DMS153 treated with DMSO at 0.1 percent for 48 hours (cell line): ENCODE results near the gene TXNL4A.

ENCODE experiments used
- DNase-seq: peaks from one replicate; lab custom pipeline; 2025; ENCODE audit not compliant: unreplicated experiment; lab: John Stamatoyannopoulos, UW

Gene TXNL4A

DNA sequence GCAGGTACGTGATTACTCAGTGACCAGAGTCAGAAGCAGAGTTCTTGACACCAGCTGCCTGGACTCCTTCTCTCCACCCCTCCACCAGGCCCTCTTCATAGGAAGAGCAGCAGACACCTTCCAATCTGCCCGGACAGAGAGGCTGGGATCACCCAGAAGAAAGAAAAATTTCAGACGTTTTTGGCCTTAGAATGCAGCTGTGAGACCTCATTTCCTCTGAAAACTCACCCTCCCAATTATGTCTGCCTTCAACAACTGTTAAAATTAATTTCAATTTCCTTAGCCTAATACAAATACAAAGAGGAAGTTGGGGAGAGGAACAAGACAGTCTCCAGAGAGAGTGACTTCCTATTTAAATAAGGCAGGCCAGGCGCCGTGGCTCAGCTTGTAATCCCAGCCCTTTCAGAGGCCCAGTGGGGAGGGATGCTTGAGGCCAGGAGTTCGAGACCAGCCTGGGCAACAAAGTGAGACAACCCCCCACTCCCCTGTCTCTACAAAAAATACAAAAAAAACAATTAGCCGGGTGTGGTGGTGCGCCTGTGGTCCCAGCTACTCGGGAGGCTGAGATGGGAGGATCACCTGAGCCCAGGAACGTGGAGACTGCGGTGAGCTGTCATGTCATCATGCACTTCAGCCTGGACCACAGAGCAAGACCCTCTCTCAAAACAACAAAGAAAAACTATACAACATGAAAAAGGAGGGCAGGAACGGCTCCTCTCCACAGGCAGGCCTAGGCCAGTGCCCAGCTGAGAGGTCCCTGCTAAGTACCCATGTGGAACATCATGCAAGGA is 38.5 kb downstream of the TXNL4A start:
- no peak for DNase-seq

DNA sequence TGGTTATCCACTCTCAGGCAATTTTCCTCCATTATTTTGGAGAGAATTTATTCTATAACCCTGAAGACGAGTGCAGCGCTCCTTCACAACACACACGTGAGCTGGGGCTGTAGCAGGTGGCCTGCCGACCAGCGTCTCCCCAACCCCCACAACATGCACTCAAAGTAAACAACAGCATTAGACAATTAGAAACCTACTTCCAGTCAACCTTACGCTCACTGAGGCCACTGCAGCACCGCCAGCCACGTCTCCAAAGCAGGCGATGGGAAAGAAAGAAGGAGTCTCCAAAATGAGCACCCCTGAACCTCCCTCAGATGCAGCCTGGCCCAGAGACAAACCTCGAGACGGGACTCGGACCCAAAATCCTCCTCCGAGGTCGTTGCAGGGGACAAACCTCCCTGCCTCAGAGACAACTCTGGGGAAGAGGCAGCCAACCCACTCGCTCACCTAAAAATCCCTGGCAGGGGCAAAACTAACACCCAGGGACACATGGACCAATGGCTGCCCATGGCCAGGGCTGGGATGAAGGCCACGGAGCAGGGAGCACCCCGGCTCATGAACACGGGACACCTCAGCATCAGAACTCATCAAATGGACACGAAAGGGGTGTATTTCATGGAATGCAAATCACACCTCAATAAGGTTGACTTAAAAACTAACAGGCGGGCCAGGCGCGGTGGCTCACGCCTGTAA is 39.5 kb downstream of the TXNL4A start:
- DNase-seq: no peak

DNA sequence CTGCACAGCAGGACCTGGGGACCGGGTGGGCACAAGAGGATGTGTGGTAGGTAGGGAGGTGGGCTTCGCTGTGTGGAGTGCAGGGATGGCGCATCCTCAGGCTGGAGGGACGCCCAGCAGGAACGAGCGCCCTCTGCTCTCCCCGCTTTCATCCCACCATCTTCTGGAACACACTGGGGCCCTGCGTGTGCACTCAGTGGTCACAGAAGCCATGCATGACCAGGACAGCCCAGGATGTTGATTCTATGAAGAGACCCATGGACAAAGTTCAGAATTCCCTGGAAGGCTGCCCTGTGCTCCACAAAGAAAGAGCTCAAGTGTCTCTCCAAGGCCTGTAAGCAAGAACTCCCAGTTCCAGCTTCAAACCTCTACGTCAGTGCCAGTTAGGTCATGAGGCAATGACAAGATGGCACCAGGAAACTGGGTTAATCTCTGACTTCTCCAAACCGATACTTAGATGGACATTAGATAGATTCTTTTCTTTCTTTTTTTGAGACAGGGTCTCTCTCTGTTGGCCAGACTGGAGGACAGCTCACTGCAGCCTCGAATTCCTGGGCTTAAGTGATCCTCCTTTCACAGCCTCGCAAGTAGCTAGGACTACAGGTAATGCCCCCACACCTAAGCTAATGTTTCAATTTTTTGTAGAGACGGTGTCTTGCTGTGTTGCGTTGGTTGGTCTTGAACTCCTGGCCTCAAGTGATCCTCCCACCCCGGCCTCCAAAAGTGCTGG is 40.3 kb downstream of the TXNL4A start:
- no peak for DNase-seq

DNA sequence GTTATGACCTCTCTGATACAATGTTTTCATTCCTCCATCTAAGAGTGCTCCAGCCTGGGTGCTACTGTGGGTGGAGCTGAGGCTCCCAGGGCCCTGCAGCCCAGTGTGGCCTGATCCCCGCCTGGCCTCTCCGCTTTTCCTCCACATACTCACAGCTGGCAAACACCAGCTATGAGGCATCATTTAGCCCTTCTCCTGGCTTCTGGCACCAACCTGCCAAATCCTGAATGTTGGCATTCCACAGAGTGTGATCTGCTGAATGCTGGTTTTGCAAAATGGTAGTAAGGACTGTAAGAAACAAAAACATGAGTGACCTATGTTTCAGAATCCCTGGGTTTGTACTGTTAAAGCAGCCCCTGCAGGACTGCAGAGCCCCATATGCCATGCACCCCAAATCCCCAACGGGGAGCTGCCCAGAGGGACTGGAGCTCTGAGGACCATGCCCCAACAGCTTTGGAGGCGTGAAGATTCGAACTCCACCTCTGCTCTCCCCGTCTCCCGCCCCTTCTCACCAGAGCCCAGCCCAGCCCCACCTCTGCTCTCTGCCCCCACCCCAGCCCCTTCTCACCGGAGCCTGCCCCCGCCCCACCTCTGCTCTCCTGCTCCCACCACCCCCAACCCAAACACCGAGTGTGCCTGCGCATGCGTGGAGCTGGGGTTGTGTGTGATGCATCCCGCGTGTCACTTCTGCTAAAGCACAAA is 41.2 kb downstream of the TXNL4A start:
- DNase-seq: no peak

DNA sequence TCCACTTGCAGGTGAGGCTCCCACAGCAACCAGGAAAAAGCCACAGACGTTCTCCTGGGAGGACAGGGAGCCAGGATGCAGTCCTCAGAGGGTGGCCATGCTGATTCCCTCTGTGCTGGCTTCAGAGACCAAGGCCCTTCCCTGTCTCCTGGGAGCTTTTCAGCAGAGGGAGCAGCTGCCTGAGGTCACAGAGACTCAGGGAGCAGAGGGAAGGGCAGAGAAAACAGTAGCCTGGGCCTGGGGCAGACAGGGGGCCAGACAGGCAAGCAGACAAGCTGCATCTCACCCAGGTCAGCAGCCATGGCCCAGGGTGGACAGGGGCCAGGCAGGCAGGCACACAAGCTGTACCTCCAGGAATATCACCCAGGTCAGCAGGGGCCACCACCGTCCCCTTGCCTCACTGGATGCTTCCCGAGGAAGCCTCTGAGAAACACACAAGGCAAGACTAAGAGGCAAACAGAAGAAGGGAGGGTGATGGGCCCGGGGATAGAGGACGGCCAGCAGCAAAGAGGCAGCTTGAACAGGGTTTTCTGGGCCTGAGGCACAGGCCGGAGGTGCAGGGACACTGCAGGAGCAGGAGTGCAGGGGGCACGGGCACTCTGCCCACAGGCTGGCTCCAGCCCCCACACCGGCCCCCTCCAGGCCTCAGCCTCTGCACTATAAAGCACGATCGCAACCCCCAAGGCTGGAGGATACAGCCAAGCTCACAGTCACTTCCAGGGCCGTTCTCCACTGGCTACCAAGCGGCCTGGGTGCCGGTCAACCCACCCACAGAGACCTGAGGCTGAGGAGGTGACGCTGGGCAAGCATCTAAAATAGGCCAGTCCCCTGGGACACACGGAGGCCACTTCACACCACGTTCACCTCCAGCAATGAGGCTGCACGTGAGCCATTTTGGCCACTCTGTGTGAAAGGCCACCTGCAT is 43.0 kb downstream of the TXNL4A start:
- no peak for DNase-seq

DNA sequence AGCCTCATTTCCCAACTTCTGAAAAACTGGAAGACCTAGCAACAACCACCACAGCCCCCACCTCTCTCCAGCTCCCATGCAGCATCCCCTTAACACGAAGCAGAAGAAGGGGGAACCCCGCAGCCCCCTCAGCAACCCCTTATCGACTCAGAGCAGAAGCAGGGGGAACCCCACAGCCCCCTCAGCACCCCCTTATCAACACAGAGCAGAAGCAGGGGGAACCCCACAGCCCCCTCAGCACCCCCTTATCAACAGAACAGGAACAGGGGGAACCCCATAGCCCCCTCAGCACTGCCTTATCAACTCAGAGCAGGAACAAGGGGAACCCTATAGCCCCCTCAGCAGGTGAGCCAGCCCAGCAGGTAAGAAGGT is 43.6 kb downstream of the TXNL4A start:
- no peak for DNase-seq

DNA sequence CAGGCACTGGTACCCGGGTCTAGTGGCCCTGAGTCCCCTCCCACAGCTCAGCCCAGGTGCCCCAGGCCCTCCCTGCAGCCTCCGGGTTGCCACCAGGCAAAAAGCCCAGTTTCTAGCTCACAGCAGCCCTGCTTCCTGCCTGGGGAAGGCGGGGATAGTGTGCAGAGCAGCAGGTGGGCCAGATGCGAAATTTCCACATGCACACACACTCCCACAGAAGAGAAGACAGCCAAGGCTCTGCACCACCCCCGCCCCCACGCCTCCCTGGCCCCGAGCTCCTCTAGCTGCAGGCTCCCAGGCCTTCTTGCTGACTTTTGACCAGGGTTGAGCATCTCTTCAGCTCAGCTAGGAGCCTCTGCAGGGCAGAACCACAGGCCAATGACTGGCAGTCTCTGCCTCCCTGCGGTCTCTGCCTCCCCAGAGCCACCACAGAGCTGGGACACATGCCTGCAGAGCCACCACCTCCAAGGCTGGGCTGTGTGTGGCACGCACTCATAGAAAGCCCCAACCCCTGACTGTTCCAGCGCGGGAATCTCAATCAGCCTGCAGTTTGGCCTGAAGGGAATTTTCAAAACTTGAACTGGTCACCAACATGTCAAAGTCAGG is 44.1 kb downstream of the TXNL4A start:
- DNase-seq: no peak

DNA sequence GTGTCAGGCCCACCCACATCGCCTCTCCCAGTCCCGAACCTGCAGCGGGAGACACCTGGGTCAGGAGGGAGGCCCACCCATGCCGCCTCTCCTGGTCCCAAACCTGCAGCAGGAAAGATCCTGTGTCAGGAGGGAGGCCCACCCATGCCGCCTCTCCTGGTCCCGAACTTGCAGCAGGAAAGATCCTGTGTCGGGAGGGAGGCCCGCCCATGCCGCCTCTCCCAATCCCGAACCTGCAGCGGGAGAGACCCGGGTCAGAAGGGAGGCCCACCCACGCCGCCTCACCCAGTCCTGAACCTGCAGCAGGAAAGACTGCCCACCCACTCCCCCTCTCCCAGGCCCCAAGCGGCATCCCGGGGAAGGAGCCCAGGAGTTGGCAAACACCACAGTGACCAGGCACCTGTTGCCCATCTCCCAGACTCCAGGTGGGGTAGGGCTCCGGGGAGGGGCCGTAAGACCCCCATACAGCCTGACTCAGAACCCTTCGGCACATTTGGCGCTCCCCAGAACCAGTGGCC is 44.7 kb downstream of the TXNL4A start:
- no peak for DNase-seq

DNA sequence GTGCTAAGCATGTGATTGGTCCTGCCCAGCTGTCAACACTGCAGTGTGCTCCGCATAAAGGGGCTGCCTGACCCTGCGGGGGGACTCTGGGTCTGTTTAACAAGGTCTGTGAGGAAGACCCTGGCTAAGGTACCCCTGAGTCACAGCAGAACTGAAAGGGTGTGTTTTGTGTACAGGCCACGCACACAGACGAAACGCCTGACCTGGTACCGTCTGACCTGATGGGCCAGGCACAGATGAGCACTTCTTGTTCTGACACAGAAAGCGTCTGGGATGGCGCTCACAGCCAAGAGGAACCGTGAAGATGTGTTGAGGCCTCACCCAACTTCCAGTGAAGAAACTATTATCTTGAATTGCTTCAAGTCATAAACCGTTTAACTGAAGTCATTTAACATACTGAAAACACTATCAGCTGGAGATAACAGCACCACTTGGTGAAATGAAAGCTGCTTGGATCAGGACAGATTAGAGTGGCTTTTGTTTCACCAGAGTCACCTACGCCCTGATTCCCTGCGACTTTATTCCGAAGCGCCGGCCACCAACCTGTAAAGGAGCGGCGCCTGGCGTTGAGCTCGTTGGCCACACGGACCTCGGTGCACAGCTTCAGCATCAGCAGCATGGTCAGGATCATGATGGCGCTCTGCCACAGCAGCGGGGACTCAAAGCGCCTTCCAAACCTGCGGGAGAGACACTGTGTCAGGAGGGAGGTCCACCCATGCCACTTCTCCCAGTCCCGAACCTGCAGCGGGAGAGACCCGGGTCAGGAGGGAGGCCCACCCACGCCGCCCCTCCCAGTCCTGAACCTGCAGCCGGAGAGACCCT is 45.4 kb downstream of the TXNL4A start:
- no peak for DNase-seq

DNA sequence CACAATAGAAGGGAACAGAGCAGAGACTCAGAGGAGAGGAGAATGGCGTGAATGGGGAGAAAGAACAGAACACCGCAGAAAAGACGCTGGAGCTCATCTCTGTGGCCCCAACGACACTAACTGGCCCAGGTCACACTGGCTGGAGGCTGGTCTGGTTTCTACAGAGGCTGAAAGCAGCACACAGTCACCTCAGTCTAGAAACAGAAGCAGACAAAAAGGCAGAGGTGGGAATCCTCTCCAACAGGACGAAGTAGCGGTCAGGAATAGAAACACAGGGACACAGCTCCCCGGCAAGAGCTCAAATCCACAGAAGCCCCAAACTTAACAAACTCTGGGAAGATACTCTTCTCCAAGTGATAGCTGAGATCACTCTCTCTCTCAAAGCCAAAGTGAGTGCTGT is 46.2 kb downstream of the TXNL4A start:
- DNase-seq: no peak

DNA sequence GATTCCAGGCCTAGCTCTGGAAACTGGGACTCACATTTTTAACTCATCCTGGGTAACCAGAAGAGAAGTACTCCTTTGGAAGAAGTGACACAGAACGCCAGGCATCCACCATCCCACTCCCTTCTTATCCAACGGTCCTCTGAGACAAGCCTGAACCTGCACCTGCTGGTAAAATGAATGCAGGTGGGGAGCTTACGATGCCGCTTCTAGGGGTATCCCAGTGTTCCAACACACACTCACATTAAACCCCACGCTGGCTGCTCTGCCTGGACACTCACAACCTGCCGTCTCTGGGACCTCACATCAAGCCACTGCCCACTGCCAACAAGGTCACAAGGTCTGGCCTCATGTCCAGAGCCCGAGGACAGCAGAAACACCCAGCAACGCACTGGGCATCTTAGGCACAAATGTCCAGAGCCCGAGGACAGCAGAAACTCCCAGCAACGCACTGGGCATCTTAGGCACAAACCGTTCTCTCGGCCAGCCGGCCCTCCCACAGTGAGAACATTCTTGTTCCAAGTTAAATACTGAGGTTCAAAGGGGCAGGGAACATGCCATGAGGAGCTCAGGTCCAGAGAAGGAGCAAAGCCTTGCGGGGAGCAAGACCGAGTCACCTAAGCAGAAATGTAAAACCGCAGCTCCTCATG is 46.8 kb downstream of the TXNL4A start:
- DNase-seq: no peak

DNA sequence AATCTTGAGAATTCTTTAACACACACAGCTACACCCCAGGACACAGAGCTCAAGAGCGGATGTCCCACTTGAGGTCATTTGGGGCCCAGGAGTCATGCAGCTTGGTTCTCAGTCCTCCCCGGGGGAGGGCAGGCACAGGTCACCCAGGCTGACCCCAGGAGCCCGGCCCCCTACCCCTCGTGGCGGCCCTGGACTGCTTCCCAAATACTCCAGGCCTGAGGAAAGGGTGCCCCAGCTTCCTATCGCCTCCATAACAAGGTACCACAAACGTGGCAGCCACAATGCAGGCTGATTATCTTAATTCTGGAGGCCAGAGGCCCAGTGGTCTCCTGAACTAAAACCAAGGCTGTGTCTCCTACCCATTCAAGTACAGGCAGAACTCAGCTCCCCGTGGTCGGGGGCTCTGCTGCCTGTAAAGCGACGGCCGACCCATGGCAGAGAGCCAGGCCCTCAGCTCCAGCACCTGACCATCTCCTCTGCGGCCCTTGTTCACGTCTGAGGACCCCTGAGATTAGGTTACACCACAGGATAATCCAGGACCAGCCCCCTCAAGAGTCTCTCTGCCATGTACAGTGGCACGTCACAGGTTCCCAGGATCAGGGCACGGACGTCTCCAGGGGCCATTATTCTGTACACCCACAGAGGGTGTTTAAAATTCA is 47.4 kb downstream of the TXNL4A start:
- no peak for DNase-seq

DNA sequence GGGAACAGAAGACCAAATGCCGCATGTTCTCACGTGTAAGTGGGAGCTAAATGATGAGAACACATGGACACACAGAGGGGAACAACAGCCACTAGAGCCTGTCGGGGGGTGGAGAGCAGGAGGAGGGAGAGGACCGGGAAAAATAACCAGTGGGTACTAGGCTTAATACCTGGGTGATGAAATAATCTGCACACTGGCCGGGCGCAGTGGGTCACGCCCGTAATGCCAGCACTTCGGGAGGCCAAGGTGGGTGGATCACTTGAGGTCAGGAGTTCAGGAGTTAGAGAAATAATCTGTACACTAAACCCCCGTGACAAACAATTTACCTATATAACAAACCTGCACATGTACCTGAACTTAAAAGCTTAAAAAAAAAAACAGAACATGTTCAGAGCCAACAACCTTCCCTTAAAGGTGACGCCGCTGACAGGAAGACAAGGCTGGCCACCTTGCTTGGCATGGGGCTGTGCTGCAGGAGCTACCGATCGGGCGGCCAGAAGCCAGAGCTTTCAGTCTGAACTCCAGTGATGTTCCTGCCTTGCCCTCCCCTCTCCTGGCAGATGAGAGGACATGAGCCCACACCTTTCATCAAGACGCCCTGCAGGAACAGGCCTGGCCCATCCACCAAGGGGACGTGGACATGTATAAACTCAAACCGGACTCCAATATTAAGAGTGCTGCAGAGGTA is 48.1 kb downstream of the TXNL4A start:
- no peak for DNase-seq

DNA sequence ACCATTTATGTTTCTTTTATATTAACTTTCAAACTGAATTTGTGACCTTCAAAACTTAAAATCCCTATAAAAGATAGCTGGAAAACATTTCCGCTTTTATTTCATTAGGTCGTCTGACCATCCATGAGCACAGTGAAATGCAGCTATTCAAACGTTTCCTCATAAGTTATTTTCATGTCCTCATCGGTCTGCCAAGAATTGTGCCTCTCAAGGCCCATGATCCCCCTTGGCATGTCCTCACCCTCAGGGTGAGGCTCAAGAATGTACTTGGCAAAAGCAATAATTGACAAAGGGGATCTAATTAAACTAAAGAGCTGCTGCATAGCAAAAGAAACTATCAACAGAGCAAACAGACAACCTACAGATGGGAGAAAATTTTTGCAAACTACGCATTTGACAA is 49.3 kb downstream of the TXNL4A start:
- no peak for DNase-seq

DNA sequence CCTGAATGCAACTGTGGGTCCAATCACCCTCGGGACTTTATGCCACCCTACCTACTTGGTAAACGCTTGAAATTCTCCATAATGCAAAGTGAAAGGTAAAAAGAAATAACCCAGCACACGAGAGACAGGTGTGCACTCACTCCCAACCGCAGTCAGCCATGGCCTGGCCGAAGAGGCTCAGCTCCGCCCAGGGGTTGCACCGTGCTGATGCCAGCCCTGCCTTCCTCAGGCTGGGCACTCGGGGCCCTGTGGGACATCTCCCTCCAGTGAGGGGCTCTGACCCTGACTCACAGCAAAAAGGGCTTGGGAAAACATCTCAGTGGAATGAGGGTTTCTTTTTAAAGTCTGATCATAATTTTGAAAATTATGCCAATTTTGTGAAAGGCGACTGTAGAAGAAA is 50.2 kb downstream of the TXNL4A start:
- no peak for DNase-seq

DNA sequence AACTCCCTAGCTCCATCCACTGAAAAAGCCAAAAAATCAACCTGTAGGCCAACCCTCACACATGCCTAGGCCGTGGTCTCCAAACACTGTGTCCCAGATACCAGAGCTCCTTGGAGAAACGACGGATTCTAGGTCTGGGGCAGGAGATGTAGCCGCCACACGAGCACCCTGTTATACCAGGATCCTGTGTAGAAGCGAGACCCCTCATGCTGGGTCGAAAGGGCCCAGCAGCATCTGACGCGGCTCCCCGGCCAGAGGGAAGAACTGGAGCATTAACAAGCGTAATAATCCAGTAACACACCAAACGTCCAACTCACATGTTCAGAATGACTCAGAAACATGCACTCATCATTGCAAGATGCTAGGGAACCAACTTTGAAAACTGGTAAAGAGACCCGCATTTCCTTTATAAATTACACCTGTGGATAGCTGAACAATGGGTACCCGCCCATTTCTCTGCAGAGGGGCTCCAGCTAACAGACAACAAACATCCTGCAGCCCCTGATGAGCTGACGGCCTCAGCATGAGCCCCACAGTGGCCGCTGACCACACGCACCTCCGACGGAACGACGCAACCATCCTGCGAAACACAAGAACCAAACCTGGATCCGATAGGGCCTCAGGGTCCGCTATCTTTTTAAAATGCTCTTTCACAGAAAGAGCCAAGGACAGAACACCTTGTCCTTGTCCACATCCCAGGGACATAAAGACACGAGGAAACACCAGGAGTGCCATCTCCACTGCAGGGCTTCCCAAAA is 51.1 kb downstream of the TXNL4A start:
- no peak for DNase-seq

DNA sequence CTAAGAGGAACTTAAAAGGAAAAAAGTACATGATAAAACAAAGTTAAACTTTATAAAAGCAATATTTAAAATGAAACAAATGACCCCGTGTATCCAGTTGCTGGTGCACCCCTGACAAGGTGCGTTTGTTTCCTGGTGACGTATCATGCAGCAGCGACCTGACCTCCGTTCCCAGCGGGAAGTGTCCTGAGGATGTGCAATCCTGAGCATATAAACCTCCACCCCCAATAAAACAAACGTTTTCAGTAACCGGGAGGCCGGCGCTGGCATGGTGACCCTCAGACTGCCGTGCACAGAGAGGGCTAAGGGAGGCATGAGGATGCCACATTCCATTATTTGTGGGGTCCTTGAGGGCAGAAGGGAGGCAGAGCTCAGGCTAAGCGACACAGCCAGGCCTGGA is 51.7 kb downstream of the TXNL4A start:
- no peak for DNase-seq
